HG03354 (cell line): ENCODE data around the gene MKS1.

Experiments used
- ATAC-seq: cut with Tn5 transposase; IDR thresholded peaks from one replicate; pipeline ENCODE4 v1.9.1; 2021; ENCODE audit warnings: mild to moderate bottlenecking; ENCODE audit not compliant: unreplicated experiment, poor library complexity, severe bottlenecking

The MKS1 gene

DNA sequence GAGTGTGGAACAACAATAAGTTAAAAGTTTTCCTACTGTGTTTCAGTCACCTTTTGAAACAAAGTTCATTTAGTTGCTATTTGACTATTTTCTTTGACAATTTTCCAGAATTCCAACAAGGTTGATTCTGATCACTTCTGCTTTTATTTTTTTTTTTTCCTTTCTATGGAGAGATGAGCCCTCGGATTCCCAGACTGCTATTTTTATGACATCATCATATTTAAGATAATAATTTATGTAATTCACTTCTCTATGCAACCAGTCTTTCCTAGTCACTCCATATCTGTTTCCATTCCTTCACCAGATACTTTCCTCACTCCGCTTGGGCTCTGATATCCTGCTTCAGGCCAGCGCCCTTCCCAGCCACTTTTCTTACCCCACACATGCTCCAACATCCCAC is 44.2 kb downstream of the MKS1 start:
- ATAC-seq = no peak

GRCh38 chr17:58172369-58173071 is 46.5 kb downstream of the MKS1 start:
- ATAC-seq = no peak

- ATAC-seq = no peak
Observed at GRCh38 chr17:58170622-58171021, 48.4 kb downstream of the MKS1 start.

DNA sequence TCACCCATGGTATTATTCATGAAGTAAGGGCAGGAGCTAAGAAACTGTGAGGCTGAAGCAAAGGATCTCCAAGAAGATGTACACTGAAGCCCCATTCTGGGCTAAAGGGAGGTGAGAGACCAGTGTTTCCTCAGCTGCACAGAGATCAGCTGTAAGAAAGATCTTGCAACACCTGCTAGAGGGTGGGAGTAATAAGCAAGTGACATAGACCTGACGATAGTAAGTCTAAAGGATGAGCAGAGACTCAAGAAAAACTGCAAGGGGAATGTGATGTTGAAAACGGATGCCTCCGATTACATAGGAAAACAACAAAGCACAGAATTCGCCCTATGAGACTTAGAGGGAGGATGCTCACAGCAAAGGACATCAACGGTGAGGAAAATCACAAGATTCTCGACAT is 52.4 kb downstream of the MKS1 start, which contains the start of gene OR4D2:
OR4D2 (plus strand) TSS at position 301 of the 400 bp plus-strand sequence. CDS start 2,674 bp downstream, outside the sequence.
- ATAC-seq = no peak

DNA sequence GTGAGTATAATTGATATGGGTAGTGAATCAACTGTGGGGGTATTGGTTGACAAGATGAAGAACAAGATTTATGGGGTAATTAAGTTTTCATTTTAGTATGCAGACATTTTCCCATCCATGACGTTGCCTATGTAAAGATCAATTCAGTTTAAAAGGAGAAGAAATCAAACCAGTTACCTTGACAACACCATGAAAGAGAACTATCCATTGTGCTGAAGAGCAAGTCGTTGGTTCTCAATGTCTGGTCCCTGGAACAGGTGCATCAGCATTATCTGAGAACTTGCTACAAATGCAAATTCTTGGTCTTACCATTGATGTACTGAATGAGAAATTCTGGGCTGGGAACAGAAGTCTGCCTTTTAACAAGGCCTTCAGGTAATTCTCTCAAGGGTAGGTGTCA is 53.1 kb downstream of the MKS1 start:
- no peak for ATAC-seq

- ATAC-seq = no peak
Observed at GRCh38 chr17:58161566-58161965, 57.5 kb downstream of the MKS1 start.

DNA sequence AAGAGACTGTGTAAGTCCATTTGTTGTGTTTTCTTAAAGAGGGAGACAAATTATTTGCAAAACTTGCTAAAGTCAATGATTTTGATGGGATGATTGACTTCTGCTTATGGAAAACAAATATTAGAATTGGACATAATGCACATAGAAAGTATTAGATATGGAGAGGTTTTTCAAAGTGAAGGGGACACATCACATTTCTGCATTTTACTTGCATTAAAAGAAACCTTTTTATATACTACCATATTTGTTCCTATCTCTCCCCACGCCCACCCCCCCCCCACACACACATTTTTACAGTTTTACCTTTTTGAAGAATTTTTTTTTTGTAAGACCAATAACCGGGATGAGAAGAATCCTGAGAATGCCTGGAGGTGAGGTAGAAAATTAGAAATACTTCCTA is 60.9 kb downstream of the MKS1 start:
- ATAC-seq = no peak

GRCh38 chr17:58156839-58157803 is 61.9 kb downstream of the MKS1 start:
- no peak for ATAC-seq
